ENCODE results near the gene AANAT.

DNA sequence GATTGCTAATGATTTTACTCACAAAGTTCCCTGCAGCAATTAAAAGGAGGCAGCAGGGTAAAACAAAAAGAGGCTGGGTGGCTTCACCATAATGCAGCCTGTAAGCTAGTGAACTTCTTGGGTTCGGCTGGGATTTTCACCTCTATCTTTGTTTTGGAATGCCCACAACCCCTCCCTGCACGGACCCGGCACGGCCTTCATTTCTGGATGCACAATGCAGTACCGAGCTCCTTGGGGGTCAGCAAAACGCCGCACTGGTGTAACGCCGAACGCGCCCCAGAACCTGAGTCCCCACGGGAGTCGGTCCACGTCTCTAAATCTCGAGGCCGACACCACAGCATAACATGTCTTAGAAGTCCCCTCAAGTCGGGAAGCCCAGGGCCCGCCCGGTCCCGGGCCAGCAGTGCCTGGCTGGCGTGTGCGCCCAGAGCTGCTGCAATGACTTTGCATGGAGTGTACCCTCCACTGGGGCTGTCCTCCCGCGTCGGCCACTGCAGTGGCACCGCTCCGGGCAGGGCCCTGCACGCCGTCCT lies 15.2 kb upstream of the AANAT start:
- TF ChIP-seq, protein P1, sequence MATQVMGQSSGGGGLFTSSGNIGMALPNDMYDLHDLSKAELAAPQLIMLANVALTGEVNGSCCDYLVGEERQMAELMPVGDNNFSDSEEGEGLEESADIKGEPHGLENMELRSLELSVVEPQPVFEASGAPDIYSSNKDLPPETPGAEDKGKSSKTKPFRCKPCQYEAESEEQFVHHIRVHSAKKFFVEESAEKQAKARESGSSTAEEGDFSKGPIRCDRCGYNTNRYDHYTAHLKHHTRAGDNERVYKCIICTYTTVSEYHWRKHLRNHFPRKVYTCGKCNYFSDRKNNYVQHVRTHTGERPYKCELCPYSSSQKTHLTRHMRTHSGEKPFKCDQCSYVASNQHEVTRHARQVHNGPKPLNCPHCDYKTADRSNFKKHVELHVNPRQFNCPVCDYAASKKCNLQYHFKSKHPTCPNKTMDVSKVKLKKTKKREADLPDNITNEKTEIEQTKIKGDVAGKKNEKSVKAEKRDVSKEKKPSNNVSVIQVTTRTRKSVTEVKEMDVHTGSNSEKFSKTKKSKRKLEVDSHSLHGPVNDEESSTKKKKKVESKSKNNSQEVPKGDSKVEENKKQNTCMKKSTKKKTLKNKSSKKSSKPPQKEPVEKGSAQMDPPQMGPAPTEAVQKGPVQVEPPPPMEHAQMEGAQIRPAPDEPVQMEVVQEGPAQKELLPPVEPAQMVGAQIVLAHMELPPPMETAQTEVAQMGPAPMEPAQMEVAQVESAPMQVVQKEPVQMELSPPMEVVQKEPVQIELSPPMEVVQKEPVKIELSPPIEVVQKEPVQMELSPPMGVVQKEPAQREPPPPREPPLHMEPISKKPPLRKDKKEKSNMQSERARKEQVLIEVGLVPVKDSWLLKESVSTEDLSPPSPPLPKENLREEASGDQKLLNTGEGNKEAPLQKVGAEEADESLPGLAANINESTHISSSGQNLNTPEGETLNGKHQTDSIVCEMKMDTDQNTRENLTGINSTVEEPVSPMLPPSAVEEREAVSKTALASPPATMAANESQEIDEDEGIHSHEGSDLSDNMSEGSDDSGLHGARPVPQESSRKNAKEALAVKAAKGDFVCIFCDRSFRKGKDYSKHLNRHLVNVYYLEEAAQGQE (IDR thresholded peaks at IDR 0.05; ENCODE audit: low read depth), result no peak
- TF ChIP-seq EP300 (IDR thresholded peaks at IDR 0.05; ENCODE audit: borderline replicate concordance) (no peak), TCF12 (IDR thresholded peaks at IDR 0.05; ENCODE audit: low read depth) (no peak), RAD21 (IDR thresholded peaks at IDR 0.05; ENCODE audit: low read depth) (no peak), EGR1 (IDR thresholded peaks at IDR 0.05) (no peak), TEAD4 (IDR thresholded peaks at IDR 0.05) (no peak), CEBPB (IDR thresholded peaks at IDR 0.05) (no peak), TAF1 (IDR thresholded peaks at IDR 0.05; ENCODE audit: low read depth) (no peak; the same call in 1 of the 2 replicates)

Measured in Ishikawa (cell line).